GM23248 (cell line): Measurements from ENCODE around the gene DNAAF9.
"Not testable (repeated sequence)": the region's sequence is repeated elsewhere in the genome, so short reads cannot be mapped to it uniquely, and the experiment has no call there.

Source experiments
- EZH2 ChIP-seq: fragments of 200-600 bp; sonication (generic); IDR thresholded peaks from 2 replicates; pipeline ENCODE4 v1.6.1; 2018; ENCODE audit warnings: antibody characterized with exemption, mild to moderate bottlenecking; ENCODE audit not compliant: insufficient read depth, poor library complexity, severe bottlenecking
- EZH2phosphoT487 ChIP-seq: fragments of 200-600 bp; sonication (generic); IDR thresholded peaks from 2 replicates; pipeline ENCODE4 v1.6.1; 2018; ENCODE audit warnings: antibody characterized with exemption, moderate library complexity, mild to moderate bottlenecking, low read depth; ENCODE audit not compliant: insufficient read depth

DNA sequence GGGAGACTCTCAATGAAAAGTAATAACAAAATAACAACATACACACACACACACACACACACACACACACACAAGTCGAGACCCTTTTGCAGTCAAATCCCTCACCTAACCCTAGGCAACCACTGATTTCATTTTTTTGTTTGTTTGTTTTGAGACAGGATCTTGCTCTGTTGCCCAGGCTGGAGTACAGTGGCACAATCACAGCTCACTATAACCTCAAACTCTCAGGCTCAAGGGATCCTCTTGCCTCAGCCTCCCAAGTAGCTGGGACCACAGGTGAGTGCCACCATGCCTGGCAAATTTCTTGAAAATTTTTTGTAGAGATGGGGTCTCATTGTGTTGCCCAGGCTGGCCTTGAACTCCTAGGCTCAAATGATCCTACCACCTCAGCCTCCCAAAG, 10.7 kb upstream of the DNAAF9 start:
- TF ChIP-seq EZH2, EZH2phosphoT487: not testable (repeated sequence)
